HEK293 (cell line): Measurements from ENCODE around the gene NCSTN.

Source experiments
- CTCF ChIP-seq: fragments of 450-650 bp; formaldehyde crosslinking; IDR thresholded peaks from 2 replicates; pipeline ENCODE4 v1.5.1; 2016; ENCODE audit warnings: missing biosample characterization, missing genetic modification characterization
- ZNF501 ChIP-seq: fragments of 450-650 bp; formaldehyde crosslinking; IDR thresholded peaks from 2 replicates; pipeline ENCODE4 v1.5.1; 2016; ENCODE audit warnings: missing biosample characterization, missing genetic modification characterization
- ZNF843 ChIP-seq: fragments of 450-650 bp; formaldehyde crosslinking; IDR thresholded peaks from 2 replicates; pipeline ENCODE4 v1.5.1; 2016; ENCODE audit warnings: missing biosample characterization, missing genetic modification characterization
- ZSCAN5A ChIP-seq: fragments of 450-650 bp; formaldehyde crosslinking; IDR thresholded peaks from 2 replicates; pipeline ENCODE4 v1.5.1; 2016; ENCODE audit warnings: missing biosample characterization, missing genetic modification characterization

- TF ChIP-seq ZNF501 (tag by site-specific recombination) (no peak), CTCF (no peak), ZNF843 (no peak), ZSCAN5A (tag by site-specific recombination) (no peak)
These were observed 3.3 kb downstream of the NCSTN start for GRCh38 chr1:160346463-160346862.
